ENCODE results near the gene MSMO1.

MSMO1 gene

GRCh38 chr4:165302658-165303057, 24.8 kb upstream of the MSMO1 start:
- H3K27ac Mint-ChIP-seq: no peak overlapping the region
- no peaks in the 10 kb centered on the region for H3K9me3 Mint-ChIP-seq
- no peak for ATAC-seq (ENCODE audit: low read depth)
- H3K4me3 Mint-ChIP-seq: no peak overlapping the region
- H3K36me3 Mint-ChIP-seq: peaks cover 23% of the 10 kb centered on the region
- peaks cover 6% of the 10 kb centered on the region for H3K4me1 Mint-ChIP-seq
- H3K27me3 Mint-ChIP-seq: no peaks in the 10 kb centered on the region
- no peak for DNase-seq (ENCODE audit: low spot score in 2 of 2)

GRCh38 chr4:165308166-165308565, 19.3 kb upstream of the MSMO1 start:
- H3K27me3 Mint-ChIP-seq: no peaks in the 10 kb centered on the region
- no peak for DNase-seq (ENCODE audit: low spot score in 2 of 2)

GRCh38 chr4:165308606-165309005, 18.9 kb upstream of the MSMO1 start:
- H3K27ac Mint-ChIP-seq: peak overlapping the region; percentile 31
- H3K27me3 Mint-ChIP-seq: no peaks in the 10 kb centered on the region
- ATAC-seq (ENCODE audit: low read depth): no peak
- no peaks in the 10 kb centered on the region for H3K4me1 Mint-ChIP-seq
- DNase-seq (ENCODE audit: low spot score in 2 of 2): no peak
- no peak overlapping the region for H3K4me3 Mint-ChIP-seq
- peaks cover 30% of the 10 kb centered on the region for H3K36me3 Mint-ChIP-seq
- H3K9me3 Mint-ChIP-seq: no peaks in the 10 kb centered on the region

More at GRCh38 chr4:165308166-165308565, 19.3 kb upstream of the MSMO1 start:
- no peak overlapping the region for H3K4me3 Mint-ChIP-seq
- H3K27ac Mint-ChIP-seq: peak overlapping the region; percentile 31
- no peak for ATAC-seq (ENCODE audit: low read depth)
- H3K4me1 Mint-ChIP-seq: no peaks in the 10 kb centered on the region
- H3K9me3 Mint-ChIP-seq: no peaks in the 10 kb centered on the region
- peaks cover 30% of the 10 kb centered on the region for H3K36me3 Mint-ChIP-seq

- H3K4me3 Mint-ChIP-seq: no peak overlapping the region
- DNase-seq (ENCODE audit: low spot score in 2 of 2): no peak
- ATAC-seq (ENCODE audit: low read depth): no peak
- no peak overlapping the region for H3K27ac Mint-ChIP-seq
- H3K4me1 Mint-ChIP-seq: no peaks in the 10 kb centered on the region
- H3K9me3 Mint-ChIP-seq: no peaks in the 10 kb centered on the region
- peaks cover 32% of the 10 kb centered on the region for H3K36me3 Mint-ChIP-seq
- no peaks in the 10 kb centered on the region for H3K27me3 Mint-ChIP-seq
Observed at GRCh38 chr4:165309456-165309855, 18.0 kb upstream of the MSMO1 start.

- Mint-ChIP-seq H3K36me3 (peaks cover 26% of the 10 kb centered on the region), H3K27me3 (no peaks in the 10 kb centered on the region)
- ATAC-seq (ENCODE audit: low read depth): no peak
Observed at GRCh38 chr4:165312506-165312905, 15.0 kb upstream of the MSMO1 start.

GRCh38 chr4:165319030-165319429, 8.4 kb upstream of the MSMO1 start:
- H3K27ac Mint-ChIP-seq: no peak overlapping the region
- no peak for DNase-seq (ENCODE audit: low spot score in 2 of 2)
- H3K4me3 Mint-ChIP-seq: no peak overlapping the region
- peaks cover 6% of the 10 kb centered on the region for H3K4me1 Mint-ChIP-seq
- no peaks in the 10 kb centered on the region for H3K9me3 Mint-ChIP-seq
- ATAC-seq (ENCODE audit: low read depth): no peak
- H3K27me3 Mint-ChIP-seq: no peaks in the 10 kb centered on the region
- H3K36me3 Mint-ChIP-seq: peaks cover 10% of the 10 kb centered on the region

More at GRCh38 chr4:165312506-165312905, 15.0 kb upstream of the MSMO1 start:
- no peak overlapping the region for H3K27ac Mint-ChIP-seq
- no peak for DNase-seq (ENCODE audit: low spot score in 2 of 2)
- H3K4me3 Mint-ChIP-seq: no peak overlapping the region
- H3K9me3 Mint-ChIP-seq: no peaks in the 10 kb centered on the region
- H3K4me1 Mint-ChIP-seq: no peaks in the 10 kb centered on the region

GRCh38 chr4:165319509-165319908, 8.0 kb upstream of the MSMO1 start:
- no peak for ATAC-seq (ENCODE audit: low read depth)
- no peak overlapping the region for H3K4me3 Mint-ChIP-seq
- H3K27ac Mint-ChIP-seq: no peak overlapping the region

GRCh38 chr4:165324236-165324917, 3.1 kb upstream of the MSMO1 start:
- H3K4me1 Mint-ChIP-seq: peaks cover 13% of the 10 kb centered on the region
- peak overlapping the region; percentile 22 for H3K27ac Mint-ChIP-seq
- no peaks in the 10 kb centered on the region for H3K27me3 Mint-ChIP-seq

More at GRCh38 chr4:165319509-165319908, 8.0 kb upstream of the MSMO1 start:
- H3K36me3 Mint-ChIP-seq: peaks cover 10% of the 10 kb centered on the region
- no peak for DNase-seq (ENCODE audit: low spot score in 2 of 2)
- H3K27me3 Mint-ChIP-seq: no peaks in the 10 kb centered on the region
- peaks cover 6% of the 10 kb centered on the region for H3K4me1 Mint-ChIP-seq
- no peaks in the 10 kb centered on the region for H3K9me3 Mint-ChIP-seq

GRCh38 chr4:165324918-165325304, 2.6 kb upstream of the MSMO1 start:
- no peak overlapping the region for H3K27ac Mint-ChIP-seq
- H3K9me3 Mint-ChIP-seq: no peaks in the 10 kb centered on the region
- peaks cover 2% of the 10 kb centered on the region for H3K36me3 Mint-ChIP-seq
- H3K4me1 Mint-ChIP-seq: peaks cover 15% of the 10 kb centered on the region
- no peak overlapping the region for H3K4me3 Mint-ChIP-seq
- ATAC-seq (ENCODE audit: low read depth): no peak
- DNase-seq (ENCODE audit: low spot score in 2 of 2): no peak
- no peaks in the 10 kb centered on the region for H3K27me3 Mint-ChIP-seq

More at GRCh38 chr4:165324236-165324917, 3.1 kb upstream of the MSMO1 start:
- DNase-seq (ENCODE audit: low spot score in 2 of 2) (no peak), ATAC-seq (ENCODE audit: low read depth) (no peak)
- H3K9me3 Mint-ChIP-seq: no peaks in the 10 kb centered on the region
- H3K4me3 Mint-ChIP-seq: no peak overlapping the region
- peaks cover 5% of the 10 kb centered on the region for H3K36me3 Mint-ChIP-seq

GRCh38 chr4:165325732-165326512, 1.5 kb upstream of the MSMO1 start:
- H3K4me3 Mint-ChIP-seq: peak overlapping the region; percentile 41
- no peak for ATAC-seq (ENCODE audit: low read depth)
- H3K27ac Mint-ChIP-seq: no peak overlapping the region

GRCh38 chr4:165326831-165327210, 648 bp upstream of the MSMO1 start:
- Mint-ChIP-seq H3K36me3 (peaks cover 9% of the 10 kb centered on the region), H3K4me1 (peaks cover 20% of the 10 kb centered on the region), H3K9me3 (no peaks in the 10 kb centered on the region), H3K4me3 (no peak overlapping the region), H3K27ac (no peak overlapping the region), H3K27me3 (no peaks in the 10 kb centered on the region)
- ATAC-seq (ENCODE audit: low read depth): peak; percentile 0
- DNase-seq (ENCODE audit: low spot score in 2 of 2): no peak

More at GRCh38 chr4:165325732-165326512, 1.5 kb upstream of the MSMO1 start:
- peaks cover 6% of the 10 kb centered on the region for H3K36me3 Mint-ChIP-seq
- H3K27me3 Mint-ChIP-seq: no peaks in the 10 kb centered on the region
- peaks cover 17% of the 10 kb centered on the region for H3K4me1 Mint-ChIP-seq
- no peak for DNase-seq (ENCODE audit: low spot score in 2 of 2)
- no peaks in the 10 kb centered on the region for H3K9me3 Mint-ChIP-seq

- ATAC-seq (ENCODE audit: low read depth) (no peak), DNase-seq (ENCODE audit: low spot score in 2 of 2) (no peak)
- Mint-ChIP-seq H3K36me3 (peaks cover 14% of the 10 kb centered on the region), H3K4me3 (no peak overlapping the region), H3K4me1 (peaks cover 29% of the 10 kb centered on the region), H3K27ac (no peak overlapping the region), H3K9me3 (no peaks in the 10 kb centered on the region), H3K27me3 (no peaks in the 10 kb centered on the region)
Observed at GRCh38 chr4:165328101-165328425, 594 bp downstream of the MSMO1 start.

- peaks cover 14% of the 10 kb centered on the region for H3K36me3 Mint-ChIP-seq
- H3K4me3 Mint-ChIP-seq: no peak overlapping the region
- DNase-seq (ENCODE audit: low spot score in 2 of 2) (no peak), ATAC-seq (ENCODE audit: low read depth) (no peak)
- no peak overlapping the region for H3K27ac Mint-ChIP-seq
- no peaks in the 10 kb centered on the region for H3K9me3 Mint-ChIP-seq
- peaks cover 29% of the 10 kb centered on the region for H3K4me1 Mint-ChIP-seq
- H3K27me3 Mint-ChIP-seq: no peaks in the 10 kb centered on the region
Observed at GRCh38 chr4:165328708-165329107, 1.2 kb downstream of the MSMO1 start.

- no peak overlapping the region for H3K4me3 Mint-ChIP-seq
- DNase-seq (ENCODE audit: low spot score in 2 of 2) (no peak), ATAC-seq (ENCODE audit: low read depth) (no peak)
- H3K27ac Mint-ChIP-seq: no peak overlapping the region
- H3K27me3 Mint-ChIP-seq: no peaks in the 10 kb centered on the region
- peaks cover 30% of the 10 kb centered on the region for H3K4me1 Mint-ChIP-seq
- peaks cover 18% of the 10 kb centered on the region for H3K36me3 Mint-ChIP-seq
- H3K9me3 Mint-ChIP-seq: no peaks in the 10 kb centered on the region
Observed at GRCh38 chr4:165330071-165330470, 2.6 kb downstream of the MSMO1 start.
